Fibroblast of lung (primary cell): ENCODE data around the gene ABLIM2. TPM values are rescaled to one million over a fixed set of nuclear protein-coding genes. Genes with fewer than 3 reads are reported as not detected.

ENCODE experiments used
- DNase-seq, 2 donors: peaks; one replicate each; pipeline versions ENCODE4 v3.0.0 to v3.0.0-alpha.2; 2010; ENCODE audit warnings: low read depth in 2 of 2
- H2AFZ ChIP-seq: 2 replicates; pipeline ENCODE4 v1.5.1; 2012; ENCODE audit warnings: low read length, control low read depth, inconsistent platforms
- H3K27ac ChIP-seq: 2 replicates; pipeline ENCODE4 v1.5.1; 2011; ENCODE audit warnings: low read length, control low read depth; ENCODE audit not compliant: insufficient read depth
- H3K27me3 ChIP-seq: 2 replicates; pipeline ENCODE4 v1.5.1; 2011; ENCODE audit warnings: mild to moderate bottlenecking, low read length; ENCODE audit not compliant: control insufficient read depth, insufficient read depth
- H3K36me3 ChIP-seq: 2 replicates; pipeline ENCODE4 v1.5.1; 2011; ENCODE audit warnings: low read length; ENCODE audit not compliant: control insufficient read depth, insufficient read depth
- H3K4me1 ChIP-seq: 2 replicates; pipeline ENCODE4 v1.5.1; 2011; ENCODE audit warnings: low read length; ENCODE audit not compliant: control insufficient read depth, insufficient read depth; ENCODE audit errors: extremely low read depth
- H3K4me2 ChIP-seq: 2 replicates; pipeline ENCODE4 v1.5.1; 2011; ENCODE audit warnings: low read length, control low read depth; ENCODE audit not compliant: insufficient read depth; ENCODE audit errors: extremely low read depth
- H3K4me3 ChIP-seq, 4 experiments: fragments of 200-600 bp in 1 of 4; sonication (generic) in 1 of 4; replicated peaks in 1 of 4; 2 replicates each; pipeline ENCODE4 v1.5.1; 2011 to 2016; ENCODE audit warnings: low read length in 4 of 4, low read depth in 3 of 4, mild to moderate bottlenecking in 3 of 4, control low read depth in 2 of 4, inconsistent platforms in 1 of 4, mixed read lengths in 1 of 4; ENCODE audit not compliant: insufficient read depth in 1 of 4; ENCODE audit errors: control extremely low read depth in 1 of 4
- H3K79me2 ChIP-seq: 2 replicates; pipeline ENCODE4 v1.5.1; 2012; ENCODE audit warnings: mild to moderate bottlenecking, low read length, inconsistent platforms; ENCODE audit not compliant: control insufficient read depth, insufficient read depth
- H3K9ac ChIP-seq: 2 replicates; pipeline ENCODE4 v1.5.1; 2011; ENCODE audit warnings: mild to moderate bottlenecking, low read length, control low read depth; ENCODE audit not compliant: insufficient read depth
- H3K9me3 ChIP-seq: 2 replicates; pipeline ENCODE4 v1.5.1; 2012; ENCODE audit warnings: low read depth, low read length; ENCODE audit not compliant: control insufficient read depth, insufficient read depth
- H4K20me1 ChIP-seq: 2 replicates; pipeline ENCODE4 v1.5.1; 2011; ENCODE audit warnings: low read length; ENCODE audit not compliant: control insufficient read depth, insufficient read depth; ENCODE audit errors: extremely low read depth
- EZH2 ChIP-seq: IDR thresholded peaks from 2 replicates; pipeline ENCODE4 v1.5.1; 2012; ENCODE audit warnings: low read length, control low read depth, mild to moderate bottlenecking; ENCODE audit errors: missing control alignments
- polyA plus RNA-seq, 2 donors: library from polyadenylated mRNA; depleted of rRNA in 1 of 2; stranded (reverse) in 1 of 2; unstranded in 1 of 2; fragments of >200 nt; gene quantifications; 2 replicates each; pipeline ENCODE4 v1.2.1, GENCODE V29; 2011 to 2012; ENCODE audit warnings: missing spikeins in 1 of 2
- total RNA-seq: library from RNA; depleted of rRNA; stranded (reverse); fragments of >200 nt; gene quantifications from 2 replicates; pipeline ENCODE4 v1.2.1, GENCODE V29; 2014
- TF ChIP-seq, protein P1 (sequence below), 2 donors: IDR thresholded peaks in 1 of 2; conservative IDR thresholded peaks in 1 of 2; 1 replicate in 1 of 2; 2 replicates in 1 of 2; pipeline ENCODE4 v1.5.1; 2011 to 2012; ENCODE audit warnings: low read length in 2 of 2, control low read depth in 1 of 2, inconsistent platforms in 1 of 2, low read depth in 1 of 2, mild to moderate bottlenecking in 1 of 2

Gene ABLIM2
- total and polyA plus RNA-seq, 2 donors (not counting 1 experiment from before 2014, with no cell fraction given), result 0.66 to 2.6 TPM

DNA sequence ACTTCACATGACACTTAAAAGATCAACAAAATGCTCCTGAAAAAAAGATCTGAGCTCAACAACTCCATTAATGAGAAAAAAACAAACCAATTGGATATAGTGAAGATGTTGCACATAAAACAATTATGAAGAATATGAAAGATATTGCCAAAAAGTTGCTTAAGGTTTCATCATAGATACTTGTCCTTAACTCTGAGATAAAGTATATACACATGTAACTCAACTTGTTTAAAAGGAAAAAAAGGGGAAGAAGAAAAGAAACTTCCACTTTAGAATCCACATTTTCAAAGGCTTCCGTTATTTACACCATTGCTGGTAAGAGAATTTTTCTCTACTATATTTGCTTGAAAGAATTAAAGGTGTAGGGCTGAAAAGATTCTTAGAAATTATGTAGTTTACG lies 221.6 kb downstream of the ABLIM2 start:
- H3K4me3 ChIP-seq, result peak overlapping the region in 2 of 4 experiments; percentile 54 to 92
- H2AFZ ChIP-seq, result no peak overlapping the region
- H3K9me3 ChIP-seq, result no peaks in the 10 kb centered on the region
- peak overlapping the region; percentile 7 for H3K4me2 ChIP-seq
- no peaks in the 10 kb centered on the region for H3K4me1 ChIP-seq
- TF ChIP-seq EZH2, result no peak
- TF ChIP-seq, protein P1, sequence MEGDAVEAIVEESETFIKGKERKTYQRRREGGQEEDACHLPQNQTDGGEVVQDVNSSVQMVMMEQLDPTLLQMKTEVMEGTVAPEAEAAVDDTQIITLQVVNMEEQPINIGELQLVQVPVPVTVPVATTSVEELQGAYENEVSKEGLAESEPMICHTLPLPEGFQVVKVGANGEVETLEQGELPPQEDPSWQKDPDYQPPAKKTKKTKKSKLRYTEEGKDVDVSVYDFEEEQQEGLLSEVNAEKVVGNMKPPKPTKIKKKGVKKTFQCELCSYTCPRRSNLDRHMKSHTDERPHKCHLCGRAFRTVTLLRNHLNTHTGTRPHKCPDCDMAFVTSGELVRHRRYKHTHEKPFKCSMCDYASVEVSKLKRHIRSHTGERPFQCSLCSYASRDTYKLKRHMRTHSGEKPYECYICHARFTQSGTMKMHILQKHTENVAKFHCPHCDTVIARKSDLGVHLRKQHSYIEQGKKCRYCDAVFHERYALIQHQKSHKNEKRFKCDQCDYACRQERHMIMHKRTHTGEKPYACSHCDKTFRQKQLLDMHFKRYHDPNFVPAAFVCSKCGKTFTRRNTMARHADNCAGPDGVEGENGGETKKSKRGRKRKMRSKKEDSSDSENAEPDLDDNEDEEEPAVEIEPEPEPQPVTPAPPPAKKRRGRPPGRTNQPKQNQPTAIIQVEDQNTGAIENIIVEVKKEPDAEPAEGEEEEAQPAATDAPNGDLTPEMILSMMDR (conservative IDR thresholded peaks at IDR 0.05 in 1 of 2, IDR thresholded peaks at IDR 0.05 in 1 of 2; ENCODE audit: low read depth in 1 of 2, low read length in 2 of 2), result no peak
- H3K27me3 ChIP-seq, result no peaks in the 10 kb centered on the region
- no peaks in the 10 kb centered on the region for H3K36me3 ChIP-seq
- H3K79me2 ChIP-seq, result peaks cover 64% of the 10 kb centered on the region
- H4K20me1 ChIP-seq, result no peaks in the 10 kb centered on the region
- peak in 1 of 2 donors; percentile 65 for DNase-seq
- no peak overlapping the region for H3K9ac ChIP-seq
- no peak overlapping the region for H3K27ac ChIP-seq

DNA sequence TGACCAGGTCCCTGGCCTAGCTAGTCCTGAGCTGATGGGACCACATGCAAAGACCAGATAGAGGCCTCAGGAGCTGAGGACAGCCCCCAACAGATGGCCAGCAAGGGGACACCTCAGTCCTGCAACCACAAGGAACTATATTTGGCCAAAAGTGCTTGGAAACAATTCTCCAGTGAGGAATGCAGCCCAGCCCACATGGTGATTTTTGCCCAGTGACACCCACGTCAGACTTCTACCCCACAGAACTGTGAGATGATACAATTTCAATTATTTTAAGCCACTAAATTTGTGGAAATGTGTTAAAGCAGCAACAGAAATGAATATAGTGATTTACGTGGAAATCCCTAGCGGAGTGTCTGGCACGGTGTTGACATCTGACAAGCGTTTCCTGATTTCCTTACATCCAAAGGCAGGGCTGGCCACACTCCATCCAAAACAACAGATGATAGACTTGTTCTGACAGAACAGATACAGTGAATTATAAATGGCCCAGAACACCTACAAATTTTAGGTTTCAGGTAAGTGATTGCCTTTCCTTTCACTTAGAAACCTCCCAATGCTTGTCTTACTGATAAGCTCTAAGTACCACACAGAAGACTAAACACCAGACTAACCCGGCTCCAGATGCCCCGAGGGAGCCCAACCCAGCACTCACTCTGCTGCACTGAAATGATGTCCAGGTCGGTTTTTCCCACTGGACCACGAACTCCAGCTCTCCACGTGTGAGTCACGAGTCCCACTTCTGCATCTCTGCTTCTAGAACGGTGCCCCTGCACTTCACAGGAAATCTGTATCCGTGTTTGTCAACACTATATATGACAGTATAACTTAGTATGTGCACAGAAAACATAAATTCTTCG lies 224.7 kb downstream of the ABLIM2 start:
- H3K4me3 ChIP-seq, result no peak overlapping the region
- H4K20me1 ChIP-seq, result no peaks in the 10 kb centered on the region
- peak in 1 of 2 donors; percentile 72 for DNase-seq
- no peaks in the 10 kb centered on the region for H3K9me3 ChIP-seq
- H3K9ac ChIP-seq, result no peak overlapping the region
- H2AFZ ChIP-seq, result no peak overlapping the region
- H3K27me3 ChIP-seq, result no peaks in the 10 kb centered on the region
- H3K27ac ChIP-seq, result no peak overlapping the region
- peaks cover 83% of the 10 kb centered on the region for H3K79me2 ChIP-seq
- TF ChIP-seq EZH2, result no peak
- TF ChIP-seq, protein P1 (conservative IDR thresholded peaks at IDR 0.05 in 1 of 2, IDR thresholded peaks at IDR 0.05 in 1 of 2; ENCODE audit: low read depth in 1 of 2, low read length in 2 of 2), result no peak
- H3K4me1 ChIP-seq, result peaks cover 6% of the 10 kb centered on the region
- H3K36me3 ChIP-seq, result no peaks in the 10 kb centered on the region
- H3K4me2 ChIP-seq, result no peak overlapping the region

DNA sequence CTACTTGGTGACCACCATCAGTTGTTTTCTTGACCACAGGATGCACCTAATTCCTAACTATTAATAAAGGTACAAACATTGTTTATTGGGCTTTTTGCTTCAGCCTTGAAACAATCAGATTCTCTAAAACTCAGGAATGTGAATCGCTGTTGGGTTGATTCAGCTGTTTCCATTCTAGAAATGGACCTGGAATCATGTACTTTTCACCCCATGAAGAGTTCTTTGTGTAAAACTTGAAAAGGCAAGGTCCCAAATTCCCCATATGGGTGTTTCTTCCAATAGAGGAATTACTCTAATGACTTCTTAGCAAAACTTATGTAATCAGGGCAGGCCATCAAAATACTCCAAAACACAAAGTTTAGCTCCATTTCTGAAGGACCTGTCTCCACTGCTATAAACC lies 226.3 kb downstream of the ABLIM2 start:
- Histone ChIP-seq H3K79me2 (peaks cover 79% of the 10 kb centered on the region), H3K4me1 (peaks cover 6% of the 10 kb centered on the region), H2AFZ (no peak overlapping the region), H3K4me3 (no peak overlapping the region), H3K36me3 (no peaks in the 10 kb centered on the region), H3K27me3 (no peaks in the 10 kb centered on the region), H3K9me3 (no peaks in the 10 kb centered on the region), H3K4me2 (no peak overlapping the region), H4K20me1 (no peaks in the 10 kb centered on the region), H3K27ac (no peak overlapping the region), H3K9ac (no peak overlapping the region)
- no peak for DNase-seq
- TF ChIP-seq, protein P1 (conservative IDR thresholded peaks at IDR 0.05 in 1 of 2, IDR thresholded peaks at IDR 0.05 in 1 of 2; ENCODE audit: low read depth in 1 of 2, low read length in 2 of 2), result no peak
- no peak for TF ChIP-seq EZH2
